ENCODE data around the gene SLX9.

SLX9 gene

DNA sequence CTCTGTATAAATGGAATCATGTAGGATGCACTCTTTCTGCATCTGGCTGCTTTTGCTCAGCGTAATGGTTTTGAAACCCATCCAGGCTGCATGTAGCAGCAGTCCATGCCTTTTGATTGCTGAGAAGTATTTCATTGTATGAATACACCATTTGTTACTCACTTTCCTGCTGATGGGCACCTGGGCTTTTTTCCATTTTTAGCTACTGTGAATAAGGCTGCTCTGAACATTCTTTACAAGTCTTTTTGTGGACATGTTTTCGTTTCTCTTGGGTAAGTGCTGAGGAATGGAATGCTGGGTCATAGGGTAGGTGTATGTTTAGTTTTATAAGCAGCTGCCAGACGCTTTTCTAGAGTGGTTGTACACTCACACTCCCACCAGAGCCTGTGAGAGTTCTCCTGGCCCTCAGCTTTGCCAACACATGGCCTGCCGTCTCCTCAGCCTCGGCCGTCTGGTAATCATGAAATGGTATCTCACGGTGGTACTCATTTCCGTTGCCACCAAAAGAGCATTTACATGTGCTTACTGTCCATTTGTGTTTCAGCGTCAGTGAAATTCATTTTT is 22.7 kb downstream of the SLX9 start:
- H3K36me3 Mint-ChIP-seq: peaks cover 4% of the 10 kb centered on the region
- H3K9me3 Mint-ChIP-seq (ENCODE audit: low read depth): no peaks in the 10 kb centered on the region
- no peak overlapping the region for H3K27ac Mint-ChIP-seq
- no peaks in the 10 kb centered on the region for H3K27me3 Mint-ChIP-seq
- H3K4me3 Mint-ChIP-seq: no peak overlapping the region
- H3K4me1 Mint-ChIP-seq (ENCODE audit: low read depth): peaks cover 33% of the 10 kb centered on the region

DNA sequence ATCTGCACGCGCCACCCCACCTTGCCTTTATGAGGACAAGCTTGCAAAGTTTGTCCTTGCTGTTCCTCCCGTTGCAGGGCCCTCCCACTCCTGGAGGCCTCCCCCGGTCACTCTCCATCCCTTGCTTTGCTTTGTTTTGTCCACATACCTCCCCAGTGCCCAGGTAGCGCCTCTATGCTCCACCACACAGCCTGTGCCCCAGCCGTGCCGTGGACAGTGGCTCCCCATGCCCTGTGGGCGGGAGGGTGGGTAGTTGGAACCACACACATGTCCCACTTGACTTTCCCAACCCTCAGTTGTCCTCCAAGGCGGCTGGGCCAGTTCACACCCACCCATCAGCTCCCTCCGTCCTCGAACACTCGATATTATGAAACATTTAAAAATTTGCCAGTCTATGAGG is 24.6 kb downstream of the SLX9 start:
- peak overlapping the region; percentile 52 for H3K4me3 Mint-ChIP-seq
- H3K4me1 Mint-ChIP-seq (ENCODE audit: low read depth): peaks cover 48% of the 10 kb centered on the region
- no peaks in the 10 kb centered on the region for H3K9me3 Mint-ChIP-seq (ENCODE audit: low read depth)
- no peak overlapping the region for H3K27ac Mint-ChIP-seq
- H3K27me3 Mint-ChIP-seq: no peaks in the 10 kb centered on the region
- H3K36me3 Mint-ChIP-seq: peaks cover 4% of the 10 kb centered on the region

DNA sequence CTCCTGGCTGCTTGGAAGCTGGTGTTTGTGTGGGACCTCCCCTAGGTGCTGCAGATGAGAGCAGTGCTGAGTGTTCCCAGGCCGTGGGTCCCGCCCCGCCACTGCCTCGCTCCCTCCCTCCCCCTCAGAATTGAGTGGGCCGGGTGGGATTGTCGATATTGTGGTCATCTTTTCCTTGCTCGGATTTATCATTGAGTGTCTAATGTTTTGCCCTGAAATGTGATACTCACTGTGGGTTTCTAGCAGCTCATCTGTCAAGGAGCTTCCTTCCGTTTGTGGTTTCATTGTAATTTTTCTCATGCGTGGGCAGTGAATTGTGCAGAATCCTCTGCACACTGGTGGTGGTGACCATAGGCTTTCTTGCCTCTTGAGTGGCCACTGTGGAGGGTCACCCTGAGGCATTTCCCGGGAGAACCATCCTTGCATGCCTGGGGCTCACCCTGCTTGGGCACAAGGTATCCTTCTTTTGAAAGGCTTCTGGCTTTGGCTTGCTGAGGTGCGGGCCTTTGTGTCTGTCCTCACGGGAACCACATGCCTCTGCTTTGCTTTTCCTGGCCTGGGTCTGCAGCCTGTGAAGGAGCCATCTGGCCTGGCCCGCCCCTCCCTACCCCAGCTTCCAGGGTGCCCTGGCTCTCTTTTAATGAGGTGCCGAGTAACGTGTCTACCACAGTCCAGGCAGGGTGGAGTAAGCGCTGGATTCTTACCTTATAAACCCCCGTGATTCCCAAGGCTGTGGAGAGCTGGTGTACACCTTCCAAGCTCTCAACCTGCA is 25.6 kb downstream of the SLX9 start:
- H3K36me3 Mint-ChIP-seq: peaks cover 4% of the 10 kb centered on the region
- H3K4me1 Mint-ChIP-seq (ENCODE audit: low read depth): peaks cover 57% of the 10 kb centered on the region
- peak overlapping the region; percentile 52 for H3K4me3 Mint-ChIP-seq

DNA sequence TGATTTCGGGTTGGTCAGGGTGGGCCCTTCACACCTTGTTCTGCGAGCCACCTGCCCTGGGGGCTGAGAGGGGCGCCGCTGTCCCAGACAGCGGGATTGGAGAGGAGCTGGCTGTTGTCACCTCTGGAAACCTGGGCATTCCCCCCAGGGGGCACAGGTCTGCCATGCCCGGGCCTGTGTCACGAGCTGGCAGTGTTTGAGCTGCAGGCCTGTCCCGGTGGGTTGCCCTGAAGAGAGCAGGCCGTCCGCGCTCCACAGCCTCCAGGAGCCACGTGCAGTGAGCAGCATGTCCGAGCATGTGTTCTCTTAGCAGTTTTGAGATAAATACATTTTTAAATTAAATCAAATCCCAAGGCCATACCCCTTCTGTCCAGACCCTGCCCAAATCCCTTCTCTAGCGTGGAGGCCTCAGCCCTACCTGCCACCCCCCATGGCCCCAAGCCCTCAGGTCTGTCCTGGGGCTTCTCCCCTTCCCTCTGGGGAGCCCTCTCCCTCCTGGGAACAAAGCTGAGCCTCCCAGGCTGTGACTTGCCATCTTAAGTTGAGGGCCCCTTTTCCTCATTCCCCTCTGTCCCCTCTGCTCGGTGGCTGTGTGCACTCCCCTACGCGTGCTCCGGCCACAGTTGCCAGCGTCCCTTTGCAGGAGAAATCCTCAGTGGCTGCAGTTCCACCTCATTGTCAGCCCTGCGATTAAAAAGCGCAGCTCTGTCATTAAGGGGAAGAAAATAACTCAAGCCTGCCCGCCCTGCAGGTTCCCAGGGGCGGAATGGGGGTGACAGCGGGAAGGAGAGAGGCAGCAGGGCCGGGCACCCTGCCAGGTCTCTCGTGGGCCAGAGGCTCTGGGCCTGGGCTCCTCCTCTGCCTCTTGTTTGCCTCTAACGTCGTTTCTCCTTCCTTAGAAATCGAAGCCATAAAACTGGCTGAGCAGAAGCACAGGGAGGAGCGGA is 26.6 kb downstream of the SLX9 start:
- Mint-ChIP-seq H3K27ac (no peak overlapping the region), H3K4me1 (ENCODE audit: low read depth) (peaks cover 55% of the 10 kb centered on the region), H3K4me3 (no peak overlapping the region), H3K9me3 (ENCODE audit: low read depth) (no peaks in the 10 kb centered on the region), H3K36me3 (peaks cover 4% of the 10 kb centered on the region), H3K27me3 (no peaks in the 10 kb centered on the region)

More for the DNA sequence above, 25.6 kb downstream of the SLX9 start:
- Mint-ChIP-seq H3K9me3 (ENCODE audit: low read depth) (no peaks in the 10 kb centered on the region), H3K27me3 (no peaks in the 10 kb centered on the region), H3K27ac (no peak overlapping the region)

DNA sequence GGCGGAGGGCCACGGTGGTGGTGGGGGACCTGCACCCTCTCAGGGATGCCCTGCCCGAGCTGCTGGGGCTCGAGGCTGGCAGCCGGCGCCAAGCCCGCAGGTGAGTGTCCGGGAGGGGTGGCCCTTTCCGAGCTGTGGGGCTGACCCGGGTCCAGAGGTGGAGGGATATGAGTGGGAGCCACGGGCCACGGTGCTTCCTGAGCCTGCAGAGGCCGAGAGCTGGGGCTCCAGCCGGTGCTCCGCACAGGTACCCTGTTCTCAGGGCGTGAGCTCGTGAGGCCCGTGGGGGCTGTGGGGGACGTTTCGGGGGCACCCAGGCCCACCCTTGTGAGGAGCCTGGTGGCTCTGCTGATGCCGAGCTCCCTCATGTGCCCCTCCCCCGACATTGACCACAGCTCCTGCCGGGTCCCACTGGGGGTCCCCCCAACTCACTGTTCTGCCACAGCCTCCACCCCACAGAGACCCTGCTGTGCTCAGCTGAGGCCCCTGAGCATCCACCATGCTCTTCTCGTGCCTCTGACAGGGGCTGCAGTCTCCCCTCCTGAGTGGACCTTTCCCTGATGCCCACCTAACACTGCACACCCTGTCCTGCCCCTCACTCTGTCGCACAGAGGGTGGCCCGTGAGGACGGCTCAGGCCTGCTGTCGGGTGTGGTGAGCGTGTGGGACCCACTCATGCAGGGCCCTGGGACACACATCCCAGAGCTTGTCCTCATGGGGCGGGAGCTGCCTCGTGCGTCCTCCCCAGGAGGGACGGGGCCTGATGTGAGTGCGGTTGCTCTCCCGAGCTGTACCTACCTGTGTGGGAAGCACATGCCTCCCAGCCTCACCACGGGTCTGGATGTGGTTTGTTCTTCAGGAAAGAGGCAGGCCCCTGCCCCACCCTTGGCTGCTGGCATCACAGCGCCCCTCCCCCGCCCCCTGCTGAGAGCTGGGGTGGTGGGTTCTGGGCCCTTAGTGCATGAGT is 27.5 kb downstream of the SLX9 start:
- H3K27me3 Mint-ChIP-seq: no peaks in the 10 kb centered on the region
- H3K36me3 Mint-ChIP-seq: peaks cover 4% of the 10 kb centered on the region
- H3K27ac Mint-ChIP-seq: no peak overlapping the region
- peaks cover 54% of the 10 kb centered on the region for H3K4me1 Mint-ChIP-seq (ENCODE audit: low read depth)
- H3K4me3 Mint-ChIP-seq: no peak overlapping the region
- H3K9me3 Mint-ChIP-seq (ENCODE audit: low read depth): no peaks in the 10 kb centered on the region

DNA sequence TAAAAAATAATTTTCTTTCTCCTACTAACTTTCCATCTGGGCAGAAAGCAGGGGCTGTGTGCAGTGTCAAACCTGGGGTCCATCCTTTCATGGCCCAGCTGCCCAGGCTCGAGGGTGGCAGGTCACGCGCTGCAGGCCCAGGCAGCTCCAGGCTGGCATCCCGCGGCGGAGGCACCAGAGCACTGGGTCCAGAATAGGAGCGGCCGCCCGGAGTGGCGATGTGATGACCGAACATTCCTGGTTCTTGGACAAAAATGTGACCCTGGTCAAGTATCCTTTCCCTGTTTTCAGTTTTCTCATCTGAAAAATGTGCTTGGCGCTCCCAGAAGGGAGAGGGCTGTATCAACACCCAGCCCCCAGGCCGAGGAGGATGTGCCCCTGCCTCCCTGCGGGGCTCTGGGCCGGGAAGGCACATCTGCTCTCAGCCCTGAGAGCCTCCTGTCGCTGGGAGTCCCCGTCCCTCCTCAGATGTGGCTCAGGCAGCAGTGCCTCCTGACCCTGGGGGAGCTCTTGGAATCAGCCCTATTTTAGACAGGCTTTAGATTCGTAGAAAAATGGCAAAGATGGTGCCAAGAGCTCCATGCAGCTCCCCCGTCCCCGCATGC is 29.3 kb downstream of the SLX9 start:
- no peaks in the 10 kb centered on the region for H3K27me3 Mint-ChIP-seq
- no peaks in the 10 kb centered on the region for H3K36me3 Mint-ChIP-seq
- H3K4me1 Mint-ChIP-seq (ENCODE audit: low read depth): peaks cover 44% of the 10 kb centered on the region
- peak overlapping the region; percentile 46 for H3K27ac Mint-ChIP-seq
- H3K4me3 Mint-ChIP-seq: peak overlapping the region; percentile 21
- no peaks in the 10 kb centered on the region for H3K9me3 Mint-ChIP-seq (ENCODE audit: low read depth)

DNA sequence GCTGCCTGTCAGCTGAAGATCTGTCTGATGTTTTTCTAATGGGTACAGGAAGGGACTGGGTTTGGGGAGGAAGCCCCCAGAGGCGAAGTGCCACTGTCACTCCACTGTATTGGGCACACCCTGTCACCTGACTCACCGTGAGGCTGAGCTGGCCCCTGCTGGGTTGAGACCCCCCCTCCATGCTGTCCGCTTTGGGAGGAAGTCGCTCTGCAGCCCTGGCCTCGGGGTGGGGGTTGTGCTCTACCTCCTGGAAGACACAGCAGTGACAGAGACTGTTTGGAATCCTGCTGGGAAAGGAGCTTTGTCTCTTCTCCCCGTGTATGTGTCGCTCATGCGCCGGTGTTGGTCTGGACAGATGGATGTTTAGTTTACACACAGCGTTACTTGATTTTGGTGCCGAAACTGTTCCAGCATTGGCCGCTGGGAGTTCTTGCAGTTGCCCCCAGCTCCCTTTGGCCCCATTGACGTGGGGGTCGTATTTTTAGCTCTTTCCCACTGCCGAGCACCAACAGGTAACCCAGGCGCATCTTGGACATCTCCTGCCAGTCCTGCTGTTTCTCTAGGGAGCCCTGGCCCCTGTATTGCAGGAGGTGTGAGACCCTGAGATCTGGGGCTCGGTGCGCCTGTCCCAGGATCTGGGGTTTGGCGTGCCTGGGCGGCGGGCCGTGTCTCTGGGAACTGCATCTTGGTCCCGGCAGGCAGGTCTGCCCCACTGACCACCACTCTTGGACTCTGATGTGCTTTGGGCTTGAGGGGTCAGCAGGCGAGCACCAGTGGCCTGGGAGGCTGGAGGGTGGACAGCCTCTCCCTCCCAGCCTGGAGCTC is 30.3 kb downstream of the SLX9 start:
- Mint-ChIP-seq H3K27me3 (no peaks in the 10 kb centered on the region), H3K4me1 (ENCODE audit: low read depth) (peaks cover 35% of the 10 kb centered on the region), H3K9me3 (ENCODE audit: low read depth) (no peaks in the 10 kb centered on the region), H3K36me3 (no peaks in the 10 kb centered on the region), H3K4me3 (peak overlapping the region; percentile 21), H3K27ac (peak overlapping the region; percentile 10)

DNA sequence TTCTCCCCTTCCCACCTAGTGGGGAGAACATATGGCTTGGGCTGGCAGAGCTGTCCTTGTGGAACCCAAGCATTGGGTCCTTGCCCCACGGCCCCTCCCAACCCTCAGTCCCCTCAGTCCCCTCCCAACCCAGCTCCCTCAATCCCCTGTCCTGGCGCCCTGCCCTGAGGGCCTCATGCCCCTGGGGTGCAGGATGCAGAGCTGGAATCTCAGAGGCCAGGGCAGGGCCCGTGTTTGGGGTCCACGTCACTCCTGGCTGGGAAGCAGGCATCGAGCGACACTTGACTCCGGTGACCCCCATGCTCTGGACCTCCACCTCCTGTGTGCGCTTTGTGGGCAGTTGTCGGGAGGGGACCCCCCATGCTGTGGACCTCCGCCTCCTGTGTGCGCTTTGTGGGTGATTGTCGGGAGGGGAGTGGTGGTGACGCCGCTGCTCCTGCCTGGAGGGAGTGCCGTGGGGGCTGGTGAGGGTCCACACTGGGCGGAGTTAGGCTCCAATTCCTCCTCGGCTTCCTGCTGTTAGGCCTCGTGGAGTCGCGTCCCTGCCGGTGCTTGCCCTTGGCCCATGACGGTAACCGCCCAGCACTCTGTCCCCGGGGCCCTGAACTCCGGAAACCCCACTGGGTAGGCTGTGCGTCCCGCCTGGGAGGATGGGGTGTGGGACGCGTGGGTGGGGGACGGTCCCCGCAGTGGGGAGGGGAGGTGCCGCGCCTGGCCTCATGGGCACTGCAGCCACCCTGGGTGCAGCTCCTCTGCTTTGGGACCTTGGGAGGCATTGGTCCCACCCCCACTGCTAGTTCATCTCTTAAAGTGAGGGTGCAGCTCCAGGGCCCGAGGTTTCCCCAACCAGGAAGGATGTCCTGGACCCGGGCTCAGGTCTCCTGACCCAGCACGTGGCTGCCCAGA is 31.2 kb downstream of the SLX9 start:
- no peaks in the 10 kb centered on the region for H3K36me3 Mint-ChIP-seq

DNA sequence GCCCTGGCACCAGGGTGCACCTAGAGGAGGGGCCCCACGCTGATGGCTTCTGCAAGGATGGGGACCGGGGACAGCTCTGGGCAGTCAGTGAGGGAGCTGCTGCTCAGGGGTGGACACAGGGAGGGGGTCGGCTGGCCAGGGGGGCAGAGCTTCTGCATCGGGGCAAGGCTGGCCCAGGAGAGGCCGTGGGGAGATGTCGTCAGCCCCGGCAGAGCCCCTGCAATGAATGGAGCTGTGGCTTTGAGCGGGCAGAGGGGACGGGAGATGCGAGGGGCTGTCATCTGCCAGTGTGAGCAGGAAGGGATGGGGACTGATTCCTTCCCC is 31.8 kb downstream of the SLX9 start:
- Mint-ChIP-seq H3K9me3 (ENCODE audit: low read depth) (no peaks in the 10 kb centered on the region), H3K4me1 (ENCODE audit: low read depth) (peaks cover 26% of the 10 kb centered on the region), H3K27ac (no peak overlapping the region), H3K27me3 (no peaks in the 10 kb centered on the region), H3K36me3 (no peaks in the 10 kb centered on the region), H3K4me3 (no peak overlapping the region)

More for the DNA sequence above, 31.2 kb downstream of the SLX9 start:
- no peaks in the 10 kb centered on the region for H3K27me3 Mint-ChIP-seq
- H3K4me3 Mint-ChIP-seq: no peak overlapping the region
- H3K9me3 Mint-ChIP-seq (ENCODE audit: low read depth): no peaks in the 10 kb centered on the region
- H3K4me1 Mint-ChIP-seq (ENCODE audit: low read depth): peaks cover 30% of the 10 kb centered on the region
- no peak overlapping the region for H3K27ac Mint-ChIP-seq

DNA sequence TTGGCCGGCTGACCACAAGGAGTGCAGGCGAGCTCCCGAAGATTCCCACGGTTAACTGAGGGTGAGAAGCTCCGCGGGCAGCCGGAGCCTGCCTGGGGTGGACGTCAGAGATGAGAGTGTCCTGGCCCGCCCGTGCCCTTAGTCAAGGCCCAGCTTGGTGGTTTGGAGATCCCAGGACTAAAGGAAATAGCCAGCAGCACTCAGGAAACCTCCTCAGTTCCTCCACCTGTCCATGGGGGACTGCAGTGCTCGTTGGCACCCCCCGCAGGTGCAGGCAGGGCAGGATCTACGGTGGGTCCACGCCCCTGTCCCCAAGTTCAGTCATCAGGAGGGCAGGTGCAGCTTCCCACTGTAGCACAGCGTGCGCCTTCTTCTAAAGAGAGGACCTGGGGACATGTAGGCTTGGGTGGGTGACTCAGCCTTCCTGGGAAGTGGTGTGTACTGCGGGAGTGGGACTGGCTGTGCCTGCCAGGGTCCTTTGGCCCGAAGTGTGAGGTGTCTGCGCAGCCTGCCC is 32.5 kb downstream of the SLX9 start:
- H3K4me3 Mint-ChIP-seq: no peak overlapping the region
- no peaks in the 10 kb centered on the region for H3K27me3 Mint-ChIP-seq
- no peak overlapping the region for H3K27ac Mint-ChIP-seq
- no peaks in the 10 kb centered on the region for H3K9me3 Mint-ChIP-seq (ENCODE audit: low read depth)
- H3K4me1 Mint-ChIP-seq (ENCODE audit: low read depth): peaks cover 25% of the 10 kb centered on the region
- H3K36me3 Mint-ChIP-seq: no peaks in the 10 kb centered on the region

DNA sequence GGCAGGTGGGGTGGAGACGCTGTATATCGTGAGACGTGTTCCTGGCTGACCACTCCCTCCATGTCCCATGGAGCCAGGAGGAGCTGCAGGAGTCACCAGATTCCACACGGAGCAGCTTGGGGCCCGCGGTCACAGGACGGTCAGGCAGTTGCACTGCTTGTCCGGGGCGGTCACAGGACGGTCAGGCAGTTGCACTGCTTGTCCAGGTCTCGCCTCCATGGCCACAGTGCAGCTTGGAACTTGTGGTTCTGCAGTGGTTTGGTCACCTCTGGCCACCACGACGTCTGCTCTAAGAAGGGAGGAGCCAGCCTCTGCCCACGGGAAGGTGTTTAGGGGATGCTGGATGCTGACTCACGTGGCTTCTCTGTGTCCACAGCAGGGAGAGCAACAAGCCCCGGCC is 33.0 kb downstream of the SLX9 start:
- no peak overlapping the region for H3K4me3 Mint-ChIP-seq
- H3K4me1 Mint-ChIP-seq (ENCODE audit: low read depth): peaks cover 21% of the 10 kb centered on the region
- no peaks in the 10 kb centered on the region for H3K27me3 Mint-ChIP-seq
- no peaks in the 10 kb centered on the region for H3K36me3 Mint-ChIP-seq
- H3K9me3 Mint-ChIP-seq (ENCODE audit: low read depth): no peaks in the 10 kb centered on the region
- no peak overlapping the region for H3K27ac Mint-ChIP-seq

DNA sequence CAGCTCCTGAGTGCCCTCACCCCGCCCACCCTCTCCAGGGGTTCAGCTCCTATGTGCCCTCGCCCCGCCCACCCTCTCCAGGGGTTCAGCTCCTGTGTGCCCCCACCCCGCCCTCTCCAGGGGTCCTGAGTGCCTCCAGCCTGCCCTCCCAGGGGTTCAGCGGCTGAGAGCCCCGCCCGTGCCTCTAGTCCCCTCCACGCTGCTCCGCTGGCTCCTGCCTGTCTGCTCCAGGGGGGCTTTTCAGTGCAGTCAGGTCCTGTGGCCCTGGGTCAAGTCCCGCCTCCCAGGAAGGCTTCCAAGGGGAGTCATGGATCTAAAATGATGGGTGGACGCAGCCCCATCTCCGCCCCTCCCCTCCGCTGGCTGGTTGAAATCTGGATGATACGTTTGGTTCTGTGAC is 33.8 kb downstream of the SLX9 start:
- Mint-ChIP-seq H3K27ac (no peak overlapping the region), H3K4me1 (ENCODE audit: low read depth) (peaks cover 15% of the 10 kb centered on the region), H3K4me3 (no peak overlapping the region), H3K36me3 (no peaks in the 10 kb centered on the region), H3K9me3 (ENCODE audit: low read depth) (no peaks in the 10 kb centered on the region), H3K27me3 (no peaks in the 10 kb centered on the region)
